Mononuclear cell (primary cell): ENCODE measurements around the gene SRRM2. TPM values are rescaled to one million over a fixed set of nuclear protein-coding genes. Genes with fewer than 3 reads are reported as not detected.

Experiments
- H3K27me3 ChIP-seq: 2 replicates; pipeline ENCODE4 v1.6.0; 2011; ENCODE audit warnings: low read length, control low read depth; ENCODE audit not compliant: insufficient read depth
- H3K4me1 ChIP-seq: 2 replicates; pipeline ENCODE4 v1.5.1; 2011; ENCODE audit warnings: mild to moderate bottlenecking, low read length, control low read depth; ENCODE audit not compliant: insufficient read depth
- H3K4me3 ChIP-seq: 2 replicates; pipeline ENCODE4 v1.5.1; 2011; ENCODE audit warnings: mild to moderate bottlenecking, low read length, moderate library complexity
- H3K9me3 ChIP-seq: 2 replicates; pipeline ENCODE4 v1.5.1; 2011; ENCODE audit warnings: low read depth, mild to moderate bottlenecking, control low read depth, low read length
- total RNA-seq: library from RNA; depleted of rRNA; stranded (reverse); fragments of >200 nt; gene quantifications from one replicate; pipeline ENCODE4 v1.2.3, GENCODE V29; 2012

The SRRM2 gene
- total RNA-seq, 1 donor, result 195 TPM

GRCh38 chr16:2773188-2773968 is 20.9 kb downstream of the SRRM2 start:
- Histone ChIP-seq H3K9me3 (no peaks in the 10 kb centered on the region), H3K27me3 (no peaks in the 10 kb centered on the region)

GRCh38 chr16:2774161-2774891 is 21.9 kb downstream of the SRRM2 start:
- H3K4me1 ChIP-seq, result peaks cover 35% of the 10 kb centered on the region

More at GRCh38 chr16:2773188-2773968, 20.9 kb downstream of the SRRM2 start:
- Histone ChIP-seq H3K4me1 (peaks cover 28% of the 10 kb centered on the region), H3K4me3 (no peak overlapping the region)

GRCh38 chr16:2775131-2775716 is 22.8 kb downstream of the SRRM2 start:
- H3K9me3 ChIP-seq, result no peaks in the 10 kb centered on the region
- no peaks in the 10 kb centered on the region for H3K27me3 ChIP-seq
- peaks cover 35% of the 10 kb centered on the region for H3K4me1 ChIP-seq
- H3K4me3 ChIP-seq, result no peak overlapping the region

More at GRCh38 chr16:2774161-2774891, 21.9 kb downstream of the SRRM2 start:
- H3K4me3 ChIP-seq, result no peak overlapping the region
- no peaks in the 10 kb centered on the region for H3K9me3 ChIP-seq
- no peaks in the 10 kb centered on the region for H3K27me3 ChIP-seq

GRCh38 chr16:2775765-2776499 is 23.5 kb downstream of the SRRM2 start:
- Histone ChIP-seq H3K27me3 (no peaks in the 10 kb centered on the region), H3K4me3 (peak overlapping the region; percentile 78), H3K4me1 (peaks cover 35% of the 10 kb centered on the region), H3K9me3 (no peaks in the 10 kb centered on the region)

- Histone ChIP-seq H3K27me3 (no peaks in the 10 kb centered on the region), H3K4me3 (peak overlapping the region; percentile 78), H3K4me1 (peaks cover 35% of the 10 kb centered on the region), H3K9me3 (no peaks in the 10 kb centered on the region)
These were observed 24.2 kb downstream of the SRRM2 start for GRCh38 chr16:2776500-2777139.

GRCh38 chr16:2777231-2777902 is 24.9 kb downstream of the SRRM2 start, which contains the start of gene ELOB:
Gene ELOB (minus strand): TSS chr16:2777280. CDS start chr16:2777239, 41 bp downstream.
- Histone ChIP-seq H3K4me1 (peaks cover 35% of the 10 kb centered on the region), H3K4me3 (peak within 1 kb of the TSS; percentile 91)

GRCh38 chr16:2777903-2778629 is 25.6 kb downstream of the SRRM2 start:
- peaks cover 35% of the 10 kb centered on the region for H3K4me1 ChIP-seq
- peak overlapping the region; percentile 91 for H3K4me3 ChIP-seq
- H3K9me3 ChIP-seq, result no peaks in the 10 kb centered on the region
- H3K27me3 ChIP-seq, result no peaks in the 10 kb centered on the region

More at GRCh38 chr16:2777231-2777902, 24.9 kb downstream of the SRRM2 start, which contains the start of gene ELOB:
- Histone ChIP-seq H3K9me3 (no peaks in the 10 kb centered on the region), H3K27me3 (no peaks in the 10 kb centered on the region)

GRCh38 chr16:2778630-2778958 is 26.2 kb downstream of the SRRM2 start:
- Histone ChIP-seq H3K4me3 (peak overlapping the region; percentile 91), H3K4me1 (peaks cover 35% of the 10 kb centered on the region), H3K27me3 (no peaks in the 10 kb centered on the region), H3K9me3 (no peaks in the 10 kb centered on the region)

- no peaks in the 10 kb centered on the region for H3K9me3 ChIP-seq
- H3K4me3 ChIP-seq, result no peak overlapping the region
- H3K27me3 ChIP-seq, result no peaks in the 10 kb centered on the region
- peaks cover 35% of the 10 kb centered on the region for H3K4me1 ChIP-seq
These were observed 26.9 kb downstream of the SRRM2 start for GRCh38 chr16:2779151-2779920.

- peaks cover 35% of the 10 kb centered on the region for H3K4me1 ChIP-seq
- H3K9me3 ChIP-seq, result no peaks in the 10 kb centered on the region
These were observed 27.8 kb downstream of the SRRM2 start for GRCh38 chr16:2779978-2780898.

GRCh38 chr16:2782583-2783351 is 30.3 kb downstream of the SRRM2 start:
- no peak overlapping the region for H3K4me3 ChIP-seq
- peaks cover 32% of the 10 kb centered on the region for H3K4me1 ChIP-seq

More at GRCh38 chr16:2779978-2780898, 27.8 kb downstream of the SRRM2 start:
- H3K27me3 ChIP-seq, result peaks cover 4% of the 10 kb centered on the region
- H3K4me3 ChIP-seq, result no peak overlapping the region

More at GRCh38 chr16:2782583-2783351, 30.3 kb downstream of the SRRM2 start:
- Histone ChIP-seq H3K27me3 (peaks cover 6% of the 10 kb centered on the region), H3K9me3 (no peaks in the 10 kb centered on the region)
